ENCODE results near the gene CAVIN2.

- TF ChIP-seq CTCF (conservative IDR thresholded peaks at IDR 0.05; ENCODE audit: low read depth, low read length) (no peak), EZH2 (IDR thresholded peaks at IDR 0.05; ENCODE audit: low read length, unreplicated experiment) (no peak)
These were observed 17.1 kb upstream of the CAVIN2 start for GRCh38 chr2:191863988-191864387.
